Measurements from ENCODE around the gene TTC5.
"Not testable (repeated sequence)": the region's sequence is repeated elsewhere in the genome, so short reads cannot be mapped to it uniquely, and the experiment has no call there.

Gene TTC5

GRCh38 chr14:20295067-20295466, 10.7 kb downstream of the TTC5 start:
- DNase-seq: no peak

GRCh38 chr14:20294636-20295035, 11.1 kb downstream of the TTC5 start:
- DNase-seq: no peak

- DNase-seq: not testable (repeated sequence)
Measured at GRCh38 chr14:20281998-20282397, 23.8 kb downstream of the TTC5 start.

- DNase-seq: not testable (repeated sequence)
Measured at GRCh38 chr14:20280265-20280664, 25.5 kb downstream of the TTC5 start.

- no peak for DNase-seq
Measured at GRCh38 chr14:20278414-20278813, 27.3 kb downstream of the TTC5 start.

GRCh38 chr14:20277409-20277808, 28.3 kb downstream of the TTC5 start:
- DNase-seq: no peak

GRCh38 chr14:20274062-20274461, 31.7 kb downstream of the TTC5 start:
- DNase-seq: no peak

- DNase-seq: not testable (repeated sequence)
Measured at GRCh38 chr14:20264361-20264760, 41.4 kb downstream of the TTC5 start.

- DNase-seq: no peak
Measured at GRCh38 chr14:20262642-20263128, 43.1 kb downstream of the TTC5 start.

GRCh38 chr14:20247646-20248246, 58.0 kb downstream of the TTC5 start:
- DNase-seq: no peak

Data from stimulated activated CD4-positive, alpha-beta T cell treated with anti-CD3 and anti-CD28 coated beads, Interleukin-12 subunit alpha, Interleukin-12 subunit beta, amount 100 ng/mL, for 4 hours (primary cell).